Stimulated activated effector memory CD8-positive, alpha-beta T cell treated with anti-CD3 and anti-CD28 coated beads, Interleukin-12 subunit alpha, Interleukin-12 subunit beta, amount 100 ng/mL, for 72 hours (primary cell): ENCODE data around the gene VAT1L.

Source experiments
- ATAC-seq: fragments of 150-1000 bp; cut with Tn5 transposase; 2 replicates; pipeline ENCODE4 v1.10.0; 2021
- DNase-seq, 2 donors: peaks; one replicate each; pipeline ENCODE4 v3.0.0; 2021 to 2022; ENCODE audit warnings: low spot score in 2 of 2
- H3K27ac Mint-ChIP-seq: one replicate; pipeline ENCODE4 v1.8.0; 2022; ENCODE audit warnings: mild to moderate bottlenecking, mixed read lengths
- H3K36me3 Mint-ChIP-seq: one replicate; pipeline ENCODE4 v1.8.0; 2022; ENCODE audit warnings: mild to moderate bottlenecking, mixed read lengths
- H3K4me1 Mint-ChIP-seq: one replicate; pipeline ENCODE4 v1.8.0; 2022; ENCODE audit warnings: mixed read lengths
- H3K4me3 Mint-ChIP-seq: one replicate; pipeline ENCODE4 v1.8.0; 2022; ENCODE audit warnings: mild to moderate bottlenecking, mixed read lengths
- H3K9me3 Mint-ChIP-seq: one replicate; pipeline ENCODE4 v1.8.0; 2022; ENCODE audit warnings: mixed read lengths

The VAT1L gene

GRCh38 chr16:77767211-77767610 is 21.2 kb upstream of the VAT1L start:
- ATAC-seq, result no peak
- Mint-ChIP-seq H3K36me3 (no peaks in the 10 kb centered on the region), H3K4me1 (no peaks in the 10 kb centered on the region), H3K27ac (no peak overlapping the region), H3K9me3 (no peaks in the 10 kb centered on the region), H3K4me3 (no peak overlapping the region)
- DNase-seq, result no peak

- no peaks in the 10 kb centered on the region for H3K9me3 Mint-ChIP-seq
- H3K27ac Mint-ChIP-seq, result no peak overlapping the region
- H3K4me1 Mint-ChIP-seq, result no peaks in the 10 kb centered on the region
- no peak for ATAC-seq
- DNase-seq, result no peak
- no peak overlapping the region for H3K4me3 Mint-ChIP-seq
- H3K36me3 Mint-ChIP-seq, result no peaks in the 10 kb centered on the region
Measured at GRCh38 chr16:77767826-77768225, 20.5 kb upstream of the VAT1L start.

GRCh38 chr16:77775911-77776909 is 12.2 kb upstream of the VAT1L start:
- ATAC-seq (no peak), DNase-seq (no peak)
- H3K36me3 Mint-ChIP-seq, result no peaks in the 10 kb centered on the region
- no peak overlapping the region for H3K27ac Mint-ChIP-seq
- no peaks in the 10 kb centered on the region for H3K4me1 Mint-ChIP-seq
- no peaks in the 10 kb centered on the region for H3K9me3 Mint-ChIP-seq
- no peak overlapping the region for H3K4me3 Mint-ChIP-seq

- ATAC-seq (no peak), DNase-seq (no peak)
- H3K4me3 Mint-ChIP-seq, result no peak overlapping the region
- no peak overlapping the region for H3K27ac Mint-ChIP-seq
- no peaks in the 10 kb centered on the region for H3K9me3 Mint-ChIP-seq
- no peaks in the 10 kb centered on the region for H3K36me3 Mint-ChIP-seq
- no peaks in the 10 kb centered on the region for H3K4me1 Mint-ChIP-seq
Measured at GRCh38 chr16:77777745-77778144, 10.6 kb upstream of the VAT1L start.

GRCh38 chr16:77780378-77780837 is 8.0 kb upstream of the VAT1L start:
- Mint-ChIP-seq H3K36me3 (no peaks in the 10 kb centered on the region), H3K4me1 (no peaks in the 10 kb centered on the region), H3K27ac (no peak overlapping the region), H3K4me3 (no peak overlapping the region), H3K9me3 (no peaks in the 10 kb centered on the region)
- no peak for DNase-seq
- ATAC-seq, result no peak

GRCh38 chr16:77781091-77781490 is 7.3 kb upstream of the VAT1L start:
- H3K36me3 Mint-ChIP-seq, result no peaks in the 10 kb centered on the region
- H3K9me3 Mint-ChIP-seq, result no peaks in the 10 kb centered on the region
- DNase-seq, result no peak
- no peak overlapping the region for H3K4me3 Mint-ChIP-seq
- no peak for ATAC-seq
- H3K27ac Mint-ChIP-seq, result no peak overlapping the region
- H3K4me1 Mint-ChIP-seq, result no peaks in the 10 kb centered on the region

GRCh38 chr16:77782694-77783093 is 5.7 kb upstream of the VAT1L start:
- H3K27ac Mint-ChIP-seq, result no peak overlapping the region

GRCh38 chr16:77784441-77785372 is 3.7 kb upstream of the VAT1L start:
- Mint-ChIP-seq H3K36me3 (no peaks in the 10 kb centered on the region), H3K4me1 (peaks cover 6% of the 10 kb centered on the region), H3K27ac (no peak overlapping the region), H3K4me3 (no peak overlapping the region), H3K9me3 (no peaks in the 10 kb centered on the region)
- ATAC-seq, result no peak
- DNase-seq, result no peak

More at GRCh38 chr16:77782694-77783093, 5.7 kb upstream of the VAT1L start:
- ATAC-seq, result peak; percentile 32
- Mint-ChIP-seq H3K4me1 (no peaks in the 10 kb centered on the region), H3K36me3 (no peaks in the 10 kb centered on the region), H3K9me3 (no peaks in the 10 kb centered on the region), H3K4me3 (no peak overlapping the region)
- DNase-seq, result no peak

- H3K36me3 Mint-ChIP-seq, result no peaks in the 10 kb centered on the region
- no peak overlapping the region for H3K4me3 Mint-ChIP-seq
- no peak overlapping the region for H3K27ac Mint-ChIP-seq
Measured at GRCh38 chr16:77785373-77785764, 3.0 kb upstream of the VAT1L start.

GRCh38 chr16:77786186-77786847 is 2.0 kb upstream of the VAT1L start:
- Mint-ChIP-seq H3K4me1 (peaks cover 6% of the 10 kb centered on the region), H3K4me3 (no peak overlapping the region), H3K36me3 (no peaks in the 10 kb centered on the region), H3K9me3 (no peaks in the 10 kb centered on the region), H3K27ac (no peak overlapping the region)
- no peak for DNase-seq
- no peak for ATAC-seq

More at GRCh38 chr16:77785373-77785764, 3.0 kb upstream of the VAT1L start:
- peaks cover 6% of the 10 kb centered on the region for H3K4me1 Mint-ChIP-seq
- ATAC-seq (no peak), DNase-seq (no peak)
- no peaks in the 10 kb centered on the region for H3K9me3 Mint-ChIP-seq

- DNase-seq (no peak), ATAC-seq (no peak)
- Mint-ChIP-seq H3K36me3 (no peaks in the 10 kb centered on the region), H3K9me3 (no peaks in the 10 kb centered on the region), H3K27ac (no peak overlapping the region), H3K4me3 (no peak overlapping the region), H3K4me1 (peaks cover 6% of the 10 kb centered on the region)
Measured at GRCh38 chr16:77787452-77787851, 912 bp upstream of the VAT1L start.

GRCh38 chr16:77789085-77790008 is 983 bp downstream of the VAT1L start:
- H3K36me3 Mint-ChIP-seq, result no peaks in the 10 kb centered on the region
- H3K4me1 Mint-ChIP-seq, result peaks cover 6% of the 10 kb centered on the region
- H3K27ac Mint-ChIP-seq, result no peak overlapping the region
- H3K4me3 Mint-ChIP-seq, result peak overlapping the region; percentile 71
- ATAC-seq (no peak), DNase-seq (no peak)
- no peaks in the 10 kb centered on the region for H3K9me3 Mint-ChIP-seq

- DNase-seq (no peak), ATAC-seq (no peak)
- peaks cover 6% of the 10 kb centered on the region for H3K4me1 Mint-ChIP-seq
- H3K9me3 Mint-ChIP-seq, result no peaks in the 10 kb centered on the region
- no peaks in the 10 kb centered on the region for H3K36me3 Mint-ChIP-seq
- no peak overlapping the region for H3K27ac Mint-ChIP-seq
- peak overlapping the region; percentile 71 for H3K4me3 Mint-ChIP-seq
Measured at GRCh38 chr16:77790009-77790372, 1.6 kb downstream of the VAT1L start.

GRCh38 chr16:77790912-77791311 is 2.5 kb downstream of the VAT1L start:
- no peak for ATAC-seq

More at GRCh38 chr16:77790912-77791311, 2.5 kb downstream of the VAT1L start:
- Mint-ChIP-seq H3K9me3 (no peaks in the 10 kb centered on the region), H3K4me1 (peaks cover 6% of the 10 kb centered on the region), H3K36me3 (no peaks in the 10 kb centered on the region), H3K27ac (no peak overlapping the region), H3K4me3 (no peak overlapping the region)
- DNase-seq, result no peak
